GM12872 (cell line): ENCODE measurements around the gene SPCS3.

ENCODE experiments used
- TF ChIP-seq, protein P1 (sequence below): IDR thresholded peaks from 3 replicates; pipeline ENCODE4 v1.5.1; 2011; ENCODE audit warnings: low read depth, mild to moderate bottlenecking, low read length, moderate library complexity; ENCODE audit not compliant: insufficient read depth

SPCS3 gene

DNA sequence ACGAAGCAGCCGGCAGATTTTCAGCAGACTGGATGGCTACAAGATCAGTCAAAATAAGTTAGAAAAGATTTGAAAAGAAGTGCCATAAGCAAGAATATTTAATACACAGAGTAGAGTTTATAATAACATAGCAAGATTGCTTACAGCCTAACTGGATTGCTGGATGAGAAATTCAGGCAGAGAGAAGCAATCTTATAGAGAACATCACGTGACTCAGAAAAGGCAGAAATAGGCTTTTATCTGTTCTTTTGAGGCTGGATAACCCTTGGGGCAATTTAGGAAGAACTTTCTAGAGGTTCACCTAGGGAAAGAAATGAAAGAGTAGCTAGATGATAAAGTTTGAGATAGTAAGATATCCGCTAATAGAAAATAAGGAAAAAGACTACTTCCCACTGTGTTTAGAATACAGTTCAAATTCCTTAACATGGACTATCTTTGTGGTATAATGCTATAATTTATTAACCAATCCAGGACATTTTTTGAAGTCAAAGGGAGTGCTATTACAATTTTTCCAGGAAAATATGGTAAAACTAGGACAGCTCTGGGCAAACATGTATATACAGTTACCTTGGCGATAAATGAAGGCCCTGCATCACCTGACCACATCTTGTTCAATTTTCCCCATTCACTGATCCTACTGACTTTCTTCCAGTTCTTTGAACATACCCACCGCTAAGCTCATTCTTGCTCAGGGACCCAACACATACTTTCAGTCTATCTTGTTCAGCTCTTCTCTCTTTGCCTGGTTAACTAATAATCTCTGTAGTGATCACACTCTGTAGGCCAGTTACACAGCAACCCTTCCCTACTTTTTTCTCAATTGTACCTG lies 12.7 kb upstream of the SPCS3 start:
- TF ChIP-seq, protein P1, sequence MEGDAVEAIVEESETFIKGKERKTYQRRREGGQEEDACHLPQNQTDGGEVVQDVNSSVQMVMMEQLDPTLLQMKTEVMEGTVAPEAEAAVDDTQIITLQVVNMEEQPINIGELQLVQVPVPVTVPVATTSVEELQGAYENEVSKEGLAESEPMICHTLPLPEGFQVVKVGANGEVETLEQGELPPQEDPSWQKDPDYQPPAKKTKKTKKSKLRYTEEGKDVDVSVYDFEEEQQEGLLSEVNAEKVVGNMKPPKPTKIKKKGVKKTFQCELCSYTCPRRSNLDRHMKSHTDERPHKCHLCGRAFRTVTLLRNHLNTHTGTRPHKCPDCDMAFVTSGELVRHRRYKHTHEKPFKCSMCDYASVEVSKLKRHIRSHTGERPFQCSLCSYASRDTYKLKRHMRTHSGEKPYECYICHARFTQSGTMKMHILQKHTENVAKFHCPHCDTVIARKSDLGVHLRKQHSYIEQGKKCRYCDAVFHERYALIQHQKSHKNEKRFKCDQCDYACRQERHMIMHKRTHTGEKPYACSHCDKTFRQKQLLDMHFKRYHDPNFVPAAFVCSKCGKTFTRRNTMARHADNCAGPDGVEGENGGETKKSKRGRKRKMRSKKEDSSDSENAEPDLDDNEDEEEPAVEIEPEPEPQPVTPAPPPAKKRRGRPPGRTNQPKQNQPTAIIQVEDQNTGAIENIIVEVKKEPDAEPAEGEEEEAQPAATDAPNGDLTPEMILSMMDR: no peak

DNA sequence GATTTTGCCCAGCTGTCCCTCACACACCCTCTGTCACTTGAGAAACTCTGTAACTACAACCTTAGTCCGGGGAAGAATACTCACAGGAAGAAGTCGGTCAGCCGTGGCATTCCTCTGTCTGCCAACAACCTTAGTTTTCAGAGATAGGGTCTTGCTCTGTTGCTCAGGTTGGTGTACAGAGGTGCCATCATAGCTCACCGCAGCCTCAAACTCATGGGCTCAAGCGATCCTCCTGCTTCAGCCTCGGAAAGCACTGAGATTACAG lies 12.2 kb upstream of the SPCS3 start:
- TF ChIP-seq, protein P1: no peak

DNA sequence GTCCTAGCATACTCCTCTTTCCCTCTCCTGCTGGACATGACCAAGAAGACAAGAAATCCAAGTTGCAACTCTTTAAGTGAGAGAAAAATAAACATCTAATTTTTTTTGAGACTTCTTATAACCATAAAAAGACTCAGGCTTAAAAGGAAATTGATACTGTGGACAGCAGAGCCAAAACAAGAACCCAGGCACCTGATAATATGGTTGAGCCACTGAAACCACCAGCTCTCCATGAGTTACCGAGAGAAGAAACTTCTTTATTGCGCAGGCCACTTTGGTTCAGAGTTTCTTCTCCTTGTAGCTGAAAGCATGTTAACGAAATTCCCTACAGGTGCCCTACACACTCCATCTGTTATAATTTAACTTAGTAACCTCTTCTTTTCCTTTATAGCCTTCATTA lies 11.3 kb upstream of the SPCS3 start:
- TF ChIP-seq, protein P1: no peak

DNA sequence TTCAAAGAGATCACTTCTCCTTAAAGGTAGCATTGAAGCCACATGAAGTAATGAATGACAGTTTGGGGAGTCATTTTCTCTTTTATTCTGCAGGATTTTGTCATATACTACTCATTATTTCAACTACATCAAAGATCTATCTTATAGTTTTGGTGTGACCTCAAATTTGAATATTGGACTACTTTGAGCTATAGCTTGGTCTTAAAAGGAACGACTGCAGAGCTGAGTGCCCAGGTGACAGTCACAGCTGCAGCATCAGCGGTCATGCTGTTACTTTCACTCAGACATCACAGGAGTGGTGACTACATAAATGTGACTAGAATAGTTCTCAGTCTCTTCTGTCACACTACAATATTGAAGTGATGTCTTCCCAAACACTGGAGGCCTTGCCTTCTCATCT lies 10.7 kb upstream of the SPCS3 start:
- TF ChIP-seq, protein P1: no peak

DNA sequence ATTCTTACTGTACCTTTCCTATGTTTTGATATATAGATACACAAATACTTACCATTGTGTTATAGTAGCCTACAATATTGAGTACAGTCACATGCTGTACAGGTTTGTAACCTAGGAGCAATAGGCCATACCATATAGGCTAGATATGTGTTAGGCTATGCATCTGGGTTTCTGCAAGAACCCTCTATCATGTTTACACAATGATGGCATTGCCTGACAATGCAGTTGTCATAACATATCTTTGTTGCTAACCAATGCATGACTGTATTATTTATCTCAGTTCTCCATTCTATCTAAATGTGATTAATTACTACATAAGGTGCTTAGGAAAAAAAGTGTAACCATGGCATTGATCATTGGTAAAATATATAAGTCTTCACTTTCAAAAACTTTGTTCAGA lies 10.0 kb upstream of the SPCS3 start:
- TF ChIP-seq, protein P1: no peak

DNA sequence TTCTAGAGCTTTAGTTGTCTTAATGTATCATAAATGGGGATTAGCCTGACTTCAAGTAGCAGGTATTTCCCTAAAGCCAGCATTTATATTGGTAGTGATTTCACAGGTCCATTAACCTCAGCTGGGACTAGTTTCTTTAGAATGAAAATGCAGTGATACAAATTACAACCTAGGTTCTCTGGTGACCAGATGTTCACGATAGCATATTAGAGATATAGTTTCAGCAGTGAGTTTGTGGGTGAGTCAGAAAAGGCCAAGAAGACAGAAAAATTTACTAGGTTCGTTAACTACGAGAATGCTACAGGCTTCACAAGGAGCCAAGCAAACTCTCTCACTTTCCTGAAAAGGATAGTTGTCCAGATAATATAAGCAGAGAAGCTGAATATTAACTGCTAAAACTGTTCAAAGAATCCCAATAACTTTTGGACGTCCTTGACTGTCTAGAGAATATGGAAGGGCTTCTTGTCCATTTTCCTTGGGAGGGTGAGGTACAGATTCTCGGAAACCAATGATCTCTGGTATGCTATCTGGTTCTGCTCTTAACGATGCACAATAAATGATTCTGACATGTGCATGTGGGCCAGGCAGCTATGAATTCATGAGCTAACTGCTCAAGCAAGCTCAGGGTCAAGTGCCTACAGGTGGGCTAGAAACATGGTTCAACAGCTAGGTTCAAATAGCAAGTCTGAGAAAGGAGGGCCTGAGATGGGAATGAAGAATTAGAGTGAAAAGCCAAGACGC lies 6.0 kb upstream of the SPCS3 start:
- TF ChIP-seq, protein P1: no peak

DNA sequence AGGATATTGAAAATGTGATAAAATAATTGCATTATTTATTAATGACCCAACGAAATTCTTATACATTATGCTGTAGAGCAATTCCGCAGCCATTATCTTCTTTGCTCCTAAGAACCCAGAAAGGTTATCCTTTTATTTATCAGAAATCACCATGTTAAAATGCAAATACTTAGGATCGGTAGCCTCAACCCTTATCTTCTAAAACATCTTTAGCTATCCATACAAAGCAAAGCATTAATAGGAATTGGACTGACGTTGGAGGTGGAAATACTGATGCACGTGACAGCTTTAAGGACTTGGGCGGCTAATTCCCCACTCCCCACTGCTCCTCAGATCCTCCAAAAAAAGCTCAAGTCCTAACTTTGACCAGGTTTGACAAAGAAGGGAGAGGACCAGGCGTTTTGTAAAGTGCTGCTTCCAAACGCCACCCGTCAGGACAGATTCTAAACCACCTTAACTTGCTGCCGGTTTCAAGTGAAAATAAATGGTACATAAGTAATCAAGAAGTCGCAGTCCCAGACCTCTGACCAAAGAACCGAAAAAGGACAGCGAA lies 539 bp upstream of the SPCS3 start:
- TF ChIP-seq, protein P1: no peak
